ENCODE results near the gene PPP2R2C. TPM values are rescaled to one million over a fixed set of nuclear protein-coding genes. Genes with fewer than 3 reads are reported as not detected.

PPP2R2C gene
- total and polyA plus RNA-seq, 10 of the 15 experiments (the other 5 are each of a cell fraction or from before 2014, with no cell fraction given) = 0.13 to 0.15 TPM; not detected in 8

DNA sequence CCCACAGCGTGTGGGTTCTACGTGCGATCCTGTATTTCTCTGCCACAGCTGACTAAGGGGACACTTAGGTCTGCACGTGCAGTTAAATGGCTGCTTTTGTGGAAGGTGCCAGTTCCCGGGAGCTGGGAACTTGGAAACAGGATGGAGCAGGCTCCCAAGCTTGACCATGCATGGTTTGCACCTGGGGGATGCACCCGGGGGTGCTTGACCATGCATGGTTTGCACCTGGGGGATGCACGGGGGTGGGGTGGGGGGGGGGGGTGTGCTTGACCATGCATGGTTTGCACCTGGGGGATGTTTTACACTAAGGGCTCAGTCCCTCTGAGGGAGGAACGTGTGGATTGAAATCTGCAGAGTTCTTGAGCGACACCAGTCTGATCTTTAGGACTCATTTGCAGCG is 197.1 kb downstream of the PPP2R2C start:
- ChIA-PET RAD21 (ENCODE audit: unreplicated experiment) (interaction anchor here (1.4 to 1.6 kb wide), 2 partner anchors 49 to 52 kb away, joined by 3 read pairs; no protein-coding TSS in a partner anchor), SMC1A (ENCODE audit: uncharacterized antibody, unreplicated experiment) (no interaction called here), POLR2A (no interaction called here), CTCF (no interaction called here)
- Histone ChIP-seq H3K79me2 (ENCODE audit: control insufficient read depth, insufficient read depth, low read length) (no peaks in the 10 kb centered on the region), H3K27me3 (replicated peaks in 1 of 2; ENCODE audit: control insufficient read depth in 2 of 2, insufficient read depth in 2 of 2, low read length in 1 of 2) (no peaks in the 10 kb centered on the region; a peak in 1 of 4 replicates), H3K4me3 (no peak overlapping the region), H2AFZ (ENCODE audit: control insufficient read depth, low read depth, low read length) (no peak overlapping the region), H4K20me1 (ENCODE audit: control insufficient read depth, insufficient read depth) (peaks cover 8% of the 10 kb centered on the region), H3K9me3 (replicated peaks; ENCODE audit: control insufficient read depth, insufficient read depth, low read length) (no peaks in the 10 kb centered on the region), H3K9ac (ENCODE audit: control insufficient read depth, insufficient read depth, low read length) (no peak overlapping the region), H3K36me3 (ENCODE audit: control insufficient read depth in 2 of 2, insufficient read depth in 2 of 2, low read length in 1 of 2) (no peaks in the 10 kb centered on the region), H3K4me2 (ENCODE audit: control insufficient read depth, insufficient read depth) (no peak overlapping the region), H3K4me1 (ENCODE audit: control insufficient read depth, insufficient read depth, low read length) (peaks cover 15% of the 10 kb centered on the region), H3K27ac (ENCODE audit: control insufficient read depth, insufficient read depth) (no peak overlapping the region)
- ATAC-seq (no peak), DNase-seq (ENCODE audit: low read depth, low spot score) (no peak), FAIRE-seq (no peak)
- TF ChIP-seq BHLHE40 (IDR thresholded peaks at IDR 0.05; ENCODE audit: borderline replicate concordance in 1 of 2, low read depth in 2 of 2, low read length in 1 of 2) = peak in 1 of 2 experiments; percentile 46; a peak in 2 of 4 replicates
- TF ChIP-seq SMARCA5 (IDR thresholded peaks at IDR 0.05) = no peak
- TF ChIP-seq, protein P1, sequence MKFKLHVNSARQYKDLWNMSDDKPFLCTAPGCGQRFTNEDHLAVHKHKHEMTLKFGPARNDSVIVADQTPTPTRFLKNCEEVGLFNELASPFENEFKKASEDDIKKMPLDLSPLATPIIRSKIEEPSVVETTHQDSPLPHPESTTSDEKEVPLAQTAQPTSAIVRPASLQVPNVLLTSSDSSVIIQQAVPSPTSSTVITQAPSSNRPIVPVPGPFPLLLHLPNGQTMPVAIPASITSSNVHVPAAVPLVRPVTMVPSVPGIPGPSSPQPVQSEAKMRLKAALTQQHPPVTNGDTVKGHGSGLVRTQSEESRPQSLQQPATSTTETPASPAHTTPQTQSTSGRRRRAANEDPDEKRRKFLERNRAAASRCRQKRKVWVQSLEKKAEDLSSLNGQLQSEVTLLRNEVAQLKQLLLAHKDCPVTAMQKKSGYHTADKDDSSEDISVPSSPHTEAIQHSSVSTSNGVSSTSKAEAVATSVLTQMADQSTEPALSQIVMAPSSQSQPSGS (IDR thresholded peaks at IDR 0.05; ENCODE audit: low read length) = no peak
- in situ Hi-C loops (cut with MboI) (no loop called here), intact Hi-C loops (cut with micrococcal nuclease; ENCODE audit: unreplicated experiment) (no loop called here)
- 45% methylated on average over 9 of the region's 10 CpGs for WGBS (ENCODE audit: insufficient coverage, insufficient replicate concordance, low lambda C conversion rate, missing lambda C conversion rate)
- BruUV-seq (replicated peaks) = no TSS peak

DNA sequence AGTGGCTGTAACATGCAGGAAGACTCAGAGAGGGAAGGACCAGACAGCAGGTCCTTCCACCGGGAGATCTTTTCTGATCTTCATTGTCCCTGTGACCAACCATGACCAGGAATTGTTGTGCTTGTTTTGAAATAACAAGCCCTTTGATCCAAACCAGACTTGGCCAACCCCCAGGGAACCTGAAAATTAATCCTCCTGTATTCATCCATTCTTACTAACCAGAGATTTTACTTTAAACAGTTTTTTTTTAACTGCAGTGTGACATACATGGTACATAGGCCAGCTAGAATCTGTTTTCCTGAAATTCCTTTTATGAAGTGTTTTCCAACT is 198.8 kb downstream of the PPP2R2C start:
- no peaks in the 10 kb centered on the region for H3K9me3 ChIP-seq (replicated peaks; ENCODE audit: control insufficient read depth, insufficient read depth, low read length)
- peaks cover 11% of the 10 kb centered on the region for H3K4me1 ChIP-seq (ENCODE audit: control insufficient read depth, insufficient read depth, low read length)
- in situ Hi-C loops (cut with MboI) = no loop called here
- H2AFZ ChIP-seq (ENCODE audit: control insufficient read depth, low read depth, low read length) = no peak overlapping the region
- no peak overlapping the region for H3K4me3 ChIP-seq
- RAD21 ChIA-PET (ENCODE audit: unreplicated experiment) = no interaction called here
- 94% methylated on average over 1 of the region's 1 CpG for WGBS (ENCODE audit: insufficient coverage, insufficient replicate concordance, low lambda C conversion rate, missing lambda C conversion rate)
- SMC1A ChIA-PET (ENCODE audit: uncharacterized antibody, unreplicated experiment) = no interaction called here
- H3K36me3 ChIP-seq (ENCODE audit: control insufficient read depth in 2 of 2, insufficient read depth in 2 of 2, low read length in 1 of 2) = no peaks in the 10 kb centered on the region
- no peak overlapping the region for H3K4me2 ChIP-seq (ENCODE audit: control insufficient read depth, insufficient read depth)
- POLR2A ChIA-PET = no interaction called here
- no peaks in the 10 kb centered on the region; a peak in 1 of 4 replicates for H3K27me3 ChIP-seq (replicated peaks in 1 of 2; ENCODE audit: control insufficient read depth in 2 of 2, insufficient read depth in 2 of 2, low read length in 1 of 2)
- CTCF ChIA-PET = interaction anchor here (0.5 to 3.1 kb wide), 3 partner anchors 10 to 58 kb away, joined by 3 to 15 read pairs (median 4); no protein-coding TSS in a partner anchor
- H3K79me2 ChIP-seq (ENCODE audit: control insufficient read depth, insufficient read depth, low read length) = no peaks in the 10 kb centered on the region
- no peak overlapping the region for H3K27ac ChIP-seq (ENCODE audit: control insufficient read depth, insufficient read depth)
- intact Hi-C loops (cut with micrococcal nuclease; ENCODE audit: unreplicated experiment) = no loop called here
- no TSS peak for BruUV-seq (replicated peaks)
- no peak for TF ChIP-seq YBX1 (IDR thresholded peaks at IDR 0.05)
- TF ChIP-seq IKZF2 (IDR thresholded peaks at IDR 0.05) = no peak
- no peak for TF ChIP-seq TAF1 (IDR thresholded peaks at IDR 0.05; ENCODE audit: borderline replicate concordance, low read depth, low read length)
- no peak overlapping the region for H3K9ac ChIP-seq (ENCODE audit: control insufficient read depth, insufficient read depth, low read length)
- ATAC-seq (no peak), FAIRE-seq (no peak), DNase-seq (ENCODE audit: low read depth, low spot score) (no peak)
- 0 out of 2 replicates have a peak, but pooled peaks cover 4% of the 10 kb centered on the region for H4K20me1 ChIP-seq (ENCODE audit: control insufficient read depth, insufficient read depth)

All from GM12878 (cell line).